Neuronal stem cell (in vitro differentiated cells): ENCODE results near the gene EFCAB14.

Experiments
- DNase-seq: peaks from one replicate; pipeline ENCODE4 v3.0.0-alpha.2; 2013; ENCODE audit warnings: low spot score
- H2AFZ ChIP-seq: one replicate; pipeline ENCODE4 v1.6.1; 2013; ENCODE audit warnings: mild to moderate bottlenecking, low read length, inconsistent platforms
- H2AK5ac ChIP-seq: 2 replicates; pipeline ENCODE4 v1.6.1; 2013; ENCODE audit warnings: low read depth, mild to moderate bottlenecking, inconsistent platforms, low read length, moderate library complexity, mixed read lengths
- H2BK120ac ChIP-seq: 2 replicates; pipeline ENCODE4 v1.6.1; 2013; ENCODE audit warnings: low read depth, mild to moderate bottlenecking, inconsistent platforms, low read length, moderate library complexity, mixed read lengths
- H2BK12ac ChIP-seq: one replicate; pipeline ENCODE4 v1.6.1; 2013; ENCODE audit warnings: low read length, inconsistent platforms
- H2BK15ac ChIP-seq: 2 replicates; pipeline ENCODE4 v1.6.1; 2013; ENCODE audit warnings: mild to moderate bottlenecking, low read length, inconsistent platforms, mixed read lengths
- H2BK5ac ChIP-seq: one replicate; pipeline ENCODE4 v1.6.1; 2013; ENCODE audit warnings: inconsistent platforms, mild to moderate bottlenecking, low read length, moderate library complexity
- H3K14ac ChIP-seq: one replicate; pipeline ENCODE4 v1.6.1; 2013; ENCODE audit warnings: low read length, inconsistent platforms
- H3K18ac ChIP-seq: 2 replicates; pipeline ENCODE4 v1.6.1; 2013; ENCODE audit warnings: low read length, inconsistent platforms
- H3K23ac ChIP-seq: 2 replicates; pipeline ENCODE4 v1.6.1; 2013; ENCODE audit warnings: low read depth, mild to moderate bottlenecking, mixed read lengths, low read length, inconsistent platforms; ENCODE audit not compliant: poor library complexity
- H3K27ac ChIP-seq: replicated peaks from 3 replicates; pipeline ENCODE4 v1.5.1; 2013; ENCODE audit warnings: low read length, inconsistent platforms
- H3K27me3 ChIP-seq, 3 experiments: 2 replicates each; pipeline ENCODE4 v1.6.1; 2013; ENCODE audit warnings: low read length in 3 of 3, mild to moderate bottlenecking in 2 of 3, inconsistent platforms in 1 of 3, low read depth in 1 of 3, mixed read lengths in 1 of 3, moderate library complexity in 1 of 3; ENCODE audit not compliant: control insufficient read depth in 3 of 3, insufficient read depth in 3 of 3
- H3K36me3 ChIP-seq, 2 donors: replicated peaks in 1 of 2; 2 replicates each; pipeline ENCODE4 v1.6.1; 2013; ENCODE audit warnings: low read length in 2 of 2; ENCODE audit not compliant: control insufficient read depth in 2 of 2, insufficient read depth in 2 of 2
- H3K4ac ChIP-seq: 2 replicates; pipeline ENCODE4 v1.6.1; 2013; ENCODE audit warnings: inconsistent platforms, mild to moderate bottlenecking, low read length, moderate library complexity
- H3K4me1 ChIP-seq, 2 donors: 1 replicate in 1 of 2; 2 replicates in 1 of 2; pipeline ENCODE4 v1.6.1; 2013; ENCODE audit warnings: low read length in 2 of 2, low read depth in 1 of 2; ENCODE audit not compliant: control insufficient read depth in 2 of 2, insufficient read depth in 1 of 2
- H3K4me2 ChIP-seq: one replicate; pipeline ENCODE4 v1.6.1; 2013; ENCODE audit warnings: mild to moderate bottlenecking, low read length, inconsistent platforms; ENCODE audit not compliant: insufficient read depth, poor library complexity, severe bottlenecking
- H3K4me3 ChIP-seq, 2 donors: 2 replicates each; pipeline ENCODE4 v1.5.1; 2013; ENCODE audit warnings: low read length in 2 of 2, mild to moderate bottlenecking in 2 of 2, inconsistent platforms in 1 of 2, moderate library complexity in 1 of 2
- H3K79me1 ChIP-seq: one replicate; pipeline ENCODE4 v1.6.1; 2013; ENCODE audit warnings: low read depth, mild to moderate bottlenecking, inconsistent platforms, low read length, moderate library complexity
- H3K9ac ChIP-seq: one replicate; pipeline ENCODE4 v1.6.1; 2013; ENCODE audit warnings: mild to moderate bottlenecking, low read depth, low read length, inconsistent platforms; ENCODE audit not compliant: poor library complexity
- H3K9me3 ChIP-seq, 2 donors: replicated peaks in 1 of 2; 2 replicates each; pipeline versions ENCODE3 to v1.6.1; 2013; ENCODE audit warnings: low read length in 2 of 2, mild to moderate bottlenecking in 2 of 2, inconsistent platforms in 1 of 2, low read depth in 1 of 2, mixed read lengths in 1 of 2, moderate library complexity in 1 of 2; ENCODE audit not compliant: control insufficient read depth in 2 of 2, insufficient read depth in 1 of 2
- H4K8ac ChIP-seq: one replicate; pipeline ENCODE4 v1.6.1; 2013; ENCODE audit warnings: low read depth, mild to moderate bottlenecking, inconsistent platforms, low read length, moderate library complexity
- H4K91ac ChIP-seq: one replicate; pipeline ENCODE4 v1.6.1; 2013; ENCODE audit warnings: low read length, low read depth, mild to moderate bottlenecking, inconsistent platforms; ENCODE audit not compliant: poor library complexity
- WGBS, 2 donors: extraction: QIAGEN DNeasy Blood & Tissue Kit; methylation state at CpG; one replicate each; pipeline ENCODE4 v1.1.7; 2013; ENCODE audit warnings: missing lambda C conversion rate in 2 of 2, mixed read lengths in 1 of 2; ENCODE audit not compliant: insufficient read length in 2 of 2, insufficient replicate concordance in 1 of 2; ENCODE audit errors: extremely low coverage in 2 of 2; 5-methylcytosine and 5-hydroxymethylcytosine counted together

The EFCAB14 gene

GRCh38 chr1:46708121-46708520 is 10.8 kb downstream of the EFCAB14 start:
- WGBS, 2 donors = no CpG with 5 or more reads among the region's 1 CpG
- no peak overlapping the region for H2AK5ac ChIP-seq
- no peaks in the 10 kb centered on the region for H3K9me3 ChIP-seq
- H3K14ac ChIP-seq = no peak overlapping the region
- H2BK15ac ChIP-seq = no peak overlapping the region
- H3K23ac ChIP-seq = no peak overlapping the region
- H2BK5ac ChIP-seq = no peak overlapping the region
- H2BK12ac ChIP-seq = no peak overlapping the region
- no peak overlapping the region for H3K27ac ChIP-seq
- no peak overlapping the region for H2BK120ac ChIP-seq
- H3K27me3 ChIP-seq = no peaks in the 10 kb centered on the region
- no peak overlapping the region for H3K4ac ChIP-seq
- H4K91ac ChIP-seq = no peak overlapping the region
- no peak overlapping the region for H2AFZ ChIP-seq
- no peak overlapping the region for H3K9ac ChIP-seq
- H3K4me2 ChIP-seq = no peak overlapping the region
- H3K18ac ChIP-seq = no peak overlapping the region
- no peak overlapping the region for H4K8ac ChIP-seq
- no peaks in the 10 kb centered on the region for H3K4me1 ChIP-seq
- peaks cover 10 to 99% of the 10 kb centered on the region in 2 donors for H3K36me3 ChIP-seq
- H3K79me1 ChIP-seq = no peaks in the 10 kb centered on the region
- DNase-seq = no peak
- no peak overlapping the region for H3K4me3 ChIP-seq

- H2BK120ac ChIP-seq = no peak overlapping the region
- no peak overlapping the region for H4K91ac ChIP-seq
- H3K23ac ChIP-seq = no peak overlapping the region
- H2BK5ac ChIP-seq = no peak overlapping the region
- H3K4me1 ChIP-seq = no peaks in the 10 kb centered on the region
- no peaks in the 10 kb centered on the region for H3K9me3 ChIP-seq
- no peak overlapping the region for H3K27ac ChIP-seq
- H4K8ac ChIP-seq = no peak overlapping the region
- peaks cover 10 to 94% of the 10 kb centered on the region in 2 donors for H3K36me3 ChIP-seq
- no peak overlapping the region for H3K4me2 ChIP-seq
- no peak for DNase-seq
- no peak overlapping the region for H3K18ac ChIP-seq
- no CpG with 5 or more reads among the region's 9 CpGs for WGBS, 2 donors
- H3K27me3 ChIP-seq = no peaks in the 10 kb centered on the region
- H3K79me1 ChIP-seq = no peaks in the 10 kb centered on the region
- H3K4ac ChIP-seq = no peak overlapping the region
- no peak overlapping the region for H3K14ac ChIP-seq
- no peak overlapping the region for H2AFZ ChIP-seq
- no peak overlapping the region for H2AK5ac ChIP-seq
- H2BK12ac ChIP-seq = no peak overlapping the region
- no peak overlapping the region for H3K4me3 ChIP-seq
- H3K9ac ChIP-seq = no peak overlapping the region
- H2BK15ac ChIP-seq = no peak overlapping the region
Observed at GRCh38 chr1:46705408-46705807, 13.5 kb downstream of the EFCAB14 start.

GRCh38 chr1:46703927-46704641 is 14.8 kb downstream of the EFCAB14 start:
- no peak overlapping the region for H2AK5ac ChIP-seq
- H3K14ac ChIP-seq = no peak overlapping the region
- no peak overlapping the region for H3K27ac ChIP-seq
- no CpG with 5 or more reads among the region's 3 CpGs for WGBS, 2 donors
- no peak overlapping the region for H4K91ac ChIP-seq
- no peaks in the 10 kb centered on the region for H3K4me1 ChIP-seq
- no peak overlapping the region for H3K4me2 ChIP-seq
- no peak overlapping the region for H3K9ac ChIP-seq
- no peaks in the 10 kb centered on the region for H3K9me3 ChIP-seq
- no peak overlapping the region for H2BK120ac ChIP-seq
- no peaks in the 10 kb centered on the region for H3K79me1 ChIP-seq
- no peaks in the 10 kb centered on the region for H3K27me3 ChIP-seq
- H3K18ac ChIP-seq = no peak overlapping the region
- no peak overlapping the region for H2BK5ac ChIP-seq
- H2AFZ ChIP-seq = no peak overlapping the region
- peaks cover 10 to 94% of the 10 kb centered on the region in 2 donors for H3K36me3 ChIP-seq
- H3K4me3 ChIP-seq = no peak overlapping the region
- H3K23ac ChIP-seq = no peak overlapping the region
- H2BK15ac ChIP-seq = no peak overlapping the region
- no peak for DNase-seq
- no peak overlapping the region for H2BK12ac ChIP-seq
- no peak overlapping the region for H4K8ac ChIP-seq
- no peak overlapping the region for H3K4ac ChIP-seq

GRCh38 chr1:46699666-46700065 is 19.2 kb downstream of the EFCAB14 start:
- Histone ChIP-seq H2BK15ac (no peak overlapping the region), H2AK5ac (no peak overlapping the region), H3K4me1 (no peaks in the 10 kb centered on the region), H2BK120ac (no peak overlapping the region), H3K18ac (no peak overlapping the region), H3K79me1 (no peaks in the 10 kb centered on the region), H3K36me3 (peaks cover 6 to 88% of the 10 kb centered on the region in 2 donors), H2BK5ac (no peak overlapping the region), H3K27ac (no peak overlapping the region), H3K27me3 (no peaks in the 10 kb centered on the region), H2BK12ac (no peak overlapping the region), H3K4ac (no peak overlapping the region), H3K4me3 (no peak overlapping the region), H3K14ac (no peak overlapping the region), H3K9ac (no peak overlapping the region), H2AFZ (no peak overlapping the region), H4K8ac (no peak overlapping the region), H3K4me2 (no peak overlapping the region), H4K91ac (no peak overlapping the region), H3K23ac (no peak overlapping the region), H3K9me3 (no peaks in the 10 kb centered on the region)
- WGBS, 2 donors = no CpG with 5 or more reads among the region's 3 CpGs
- DNase-seq = no peak
